Thoracic aorta (tissue), 2 donors: Measurements from ENCODE around the gene OPRL1. TPM values are rescaled to one million over a fixed set of nuclear protein-coding genes. Genes with fewer than 3 reads are reported as not detected.
A peak's percentile ranks its signal among the peaks of the same experiment; 100 is the strongest.

Experiments
- ATAC-seq: fragments of 150-250 bp; one replicate; pipeline ENCODE4 v1.8.0; 2017; ENCODE audit warnings: low read depth; ENCODE audit not compliant: insufficient number of reproducible peaks, low FRiP score
- DNase-seq: peaks from one replicate; pipeline ENCODE4 v3.0.0-alpha.2; 2020; ENCODE audit warnings: low spot score
- H3K27ac ChIP-seq, 2 donors: fragments of 200-600 bp; sonication (generic); 1 replicate in 1 of 2; 2 replicates in 1 of 2; pipeline ENCODE4 v1.5.1; 2016; ENCODE audit warnings: mild to moderate bottlenecking in 2 of 2, moderate library complexity in 2 of 2
- H3K27me3 ChIP-seq: fragments of 200-600 bp; sonication (generic); replicated peaks from 2 replicates; pipeline ENCODE4 v1.6.0; 2016; ENCODE audit warnings: mild to moderate bottlenecking; ENCODE audit not compliant: insufficient read depth
- H3K36me3 ChIP-seq: fragments of 200-600 bp; sonication (generic); one replicate; pipeline ENCODE4 v1.5.1; 2016
- H3K4me1 ChIP-seq, 2 donors: fragments of 200-600 bp; sonication (generic); 1 replicate in 1 of 2; 2 replicates in 1 of 2; pipeline versions ENCODE4 v1.5.1 to v1.6.0; 2016; ENCODE audit warnings: low read depth in 2 of 2, mild to moderate bottlenecking in 1 of 2; ENCODE audit not compliant: control insufficient read depth in 1 of 2
- H3K4me3 ChIP-seq: fragments of 200-600 bp; sonication (generic); 2 replicates; pipeline ENCODE4 v1.5.1; 2016; ENCODE audit warnings: mild to moderate bottlenecking
- H3K9me3 ChIP-seq: fragments of 200-600 bp; sonication (generic); 2 replicates; pipeline ENCODE4 v1.5.1; 2016
- CTCF ChIP-seq: fragments of 200-600 bp; sonication (generic); IDR thresholded peaks from one replicate; pipeline ENCODE4 v1.5.1; 2019; ENCODE audit warnings: antibody characterized with exemption
- total RNA-seq, 2 donors: library from RNA; depleted of rRNA; stranded (reverse); fragments of >200 nt; gene quantifications; one replicate each; pipeline versions ENCODE4 v1.1.0 to v1.2.3, GENCODE V29; 2016

Gene OPRL1
- total RNA-seq, 2 donors from 2014 or later = 1.1 to 3.2 TPM

- Histone ChIP-seq H3K27me3 (no peaks in the 10 kb centered on the region), H3K4me3 (peak overlapping the region; percentile 83), H3K36me3 (peaks cover 6% of the 10 kb centered on the region), H3K27ac (no peak overlapping the region), H3K9me3 (no peaks in the 10 kb centered on the region), H3K4me1 (peaks cover 11 to 24% of the 10 kb centered on the region in 2 donors)
- ATAC-seq (no peak), DNase-seq (no peak)
- TF ChIP-seq CTCF = no peak
These were observed 1.9 kb upstream of the OPRL1 start for GRCh38 chr20:64077876-64078551.

- Histone ChIP-seq H3K4me1 (peaks cover 18 to 33% of the 10 kb centered on the region in 2 donors), H3K27me3 (no peaks in the 10 kb centered on the region), H3K27ac (peak overlapping the region; percentile 2 to 33), H3K4me3 (peak overlapping the region; percentile 83), H3K9me3 (no peaks in the 10 kb centered on the region), H3K36me3 (no peaks in the 10 kb centered on the region)
- TF ChIP-seq CTCF = no peak
- no peak for DNase-seq
- ATAC-seq = no peak
These were observed 979 bp upstream of the OPRL1 start for GRCh38 chr20:64078934-64079272.

- ATAC-seq (peak; percentile 14), DNase-seq (no peak)
- Histone ChIP-seq H3K27me3 (no peaks in the 10 kb centered on the region), H3K36me3 (no peaks in the 10 kb centered on the region), H3K9me3 (no peaks in the 10 kb centered on the region), H3K4me1 (peaks cover 20 to 38% of the 10 kb centered on the region in 2 donors), H3K4me3 (peak within 1 kb of the TSS; percentile 83), H3K27ac (peak within 1 kb of the TSS; percentile 2 to 33)
- TF ChIP-seq CTCF = no peak
These were observed 439 bp upstream of the OPRL1 start, which contains the start of gene RGS19 for GRCh38 chr20:64079273-64080012. RGS19 (minus strand) TSS chr20:64079518; CDS start chr20:64076886, 2,632 bp downstream.

- Histone ChIP-seq H3K9me3 (no peaks in the 10 kb centered on the region), H3K27ac (no peak overlapping the region), H3K4me3 (peak overlapping the region; percentile 70), H3K4me1 (peaks cover 20 to 38% of the 10 kb centered on the region in 2 donors), H3K36me3 (no peaks in the 10 kb centered on the region), H3K27me3 (no peaks in the 10 kb centered on the region)
- ATAC-seq = no peak
- no peak for DNase-seq
- no peak for TF ChIP-seq CTCF
These were observed 1.1 kb downstream of the OPRL1 start for GRCh38 chr20:64080813-64081623.

GRCh38 chr20:64081624-64081964 lies 1.7 kb downstream of the OPRL1 start:
- Histone ChIP-seq H3K27me3 (no peaks in the 10 kb centered on the region), H3K36me3 (no peaks in the 10 kb centered on the region), H3K4me3 (no peak overlapping the region), H3K9me3 (no peaks in the 10 kb centered on the region), H3K27ac (no peak overlapping the region), H3K4me1 (peaks cover 20 to 38% of the 10 kb centered on the region in 2 donors)
- no peak for DNase-seq
- TF ChIP-seq CTCF = no peak
- no peak for ATAC-seq
